ENCODE data around the gene TPP1.
A peak's percentile ranks its signal among the peaks of the same experiment; 100 is the strongest.

TPP1 gene

DNA sequence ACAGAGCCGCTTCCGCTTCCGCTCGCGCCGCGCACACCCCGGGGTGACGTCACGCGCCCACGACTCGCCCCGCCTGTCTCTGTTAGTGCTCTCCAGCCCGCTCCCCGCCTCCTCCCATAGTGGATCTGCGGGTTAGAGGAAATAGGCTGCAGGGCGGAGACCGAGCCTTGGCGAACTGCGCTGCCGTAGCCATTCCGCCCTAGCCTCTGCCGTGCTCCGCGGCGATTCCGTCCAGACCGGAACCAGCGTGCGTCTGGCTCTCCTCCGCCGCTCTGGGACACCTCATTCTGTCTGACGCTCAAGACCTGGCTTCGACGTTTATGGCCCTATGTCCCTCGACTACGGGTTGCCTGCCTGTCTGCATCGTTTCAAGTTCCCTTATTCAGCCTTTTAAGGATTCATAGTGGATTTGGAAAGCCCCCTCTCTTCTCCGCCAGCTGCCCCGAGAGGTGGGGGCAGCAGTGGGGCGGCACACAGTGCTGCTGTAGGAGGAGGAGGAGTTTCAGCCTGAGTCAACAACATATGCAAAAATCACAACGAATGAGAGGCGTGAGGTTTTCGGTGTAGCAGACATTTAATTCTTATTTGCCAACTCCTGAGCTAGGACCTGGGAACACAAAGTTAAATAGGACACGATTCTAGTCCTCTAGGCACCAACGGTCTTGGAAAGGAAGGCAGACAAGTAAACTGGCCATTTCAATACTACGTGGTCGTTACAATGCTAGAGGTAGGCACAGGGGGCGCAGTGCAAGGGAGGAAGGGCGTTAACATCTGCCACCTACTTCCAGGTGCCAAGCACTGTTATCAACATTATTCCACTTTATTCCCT lies 6.8 kb downstream of the TPP1 start, which contains the start of gene TAF10:
TAF10 (minus strand) TSS at position 4 of the 829 bp plus-strand sequence. CDS start 27 bp downstream, outside the sequence.
- peak; percentile 90 to 92 for DNase-seq (ENCODE audit: extremely low read depth in 1 of 2, low read depth in 1 of 2)

DNA sequence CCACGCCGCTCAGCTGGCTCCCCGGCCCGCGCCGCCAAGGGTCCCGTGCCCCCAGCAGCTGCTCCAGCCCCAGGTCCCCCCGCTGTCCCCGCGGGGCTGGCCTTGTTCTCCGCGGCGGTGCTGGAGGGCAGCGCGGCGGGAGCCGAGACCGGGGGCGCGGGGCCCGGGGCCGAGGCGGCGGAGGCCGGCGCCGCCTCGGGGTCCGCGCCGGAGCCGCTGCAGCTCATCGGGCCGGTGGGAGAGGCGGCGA lies 7.3 kb downstream of the TPP1 start:
- DNase-seq (ENCODE audit: extremely low read depth in 1 of 2, low read depth in 1 of 2) = no peak

DNA sequence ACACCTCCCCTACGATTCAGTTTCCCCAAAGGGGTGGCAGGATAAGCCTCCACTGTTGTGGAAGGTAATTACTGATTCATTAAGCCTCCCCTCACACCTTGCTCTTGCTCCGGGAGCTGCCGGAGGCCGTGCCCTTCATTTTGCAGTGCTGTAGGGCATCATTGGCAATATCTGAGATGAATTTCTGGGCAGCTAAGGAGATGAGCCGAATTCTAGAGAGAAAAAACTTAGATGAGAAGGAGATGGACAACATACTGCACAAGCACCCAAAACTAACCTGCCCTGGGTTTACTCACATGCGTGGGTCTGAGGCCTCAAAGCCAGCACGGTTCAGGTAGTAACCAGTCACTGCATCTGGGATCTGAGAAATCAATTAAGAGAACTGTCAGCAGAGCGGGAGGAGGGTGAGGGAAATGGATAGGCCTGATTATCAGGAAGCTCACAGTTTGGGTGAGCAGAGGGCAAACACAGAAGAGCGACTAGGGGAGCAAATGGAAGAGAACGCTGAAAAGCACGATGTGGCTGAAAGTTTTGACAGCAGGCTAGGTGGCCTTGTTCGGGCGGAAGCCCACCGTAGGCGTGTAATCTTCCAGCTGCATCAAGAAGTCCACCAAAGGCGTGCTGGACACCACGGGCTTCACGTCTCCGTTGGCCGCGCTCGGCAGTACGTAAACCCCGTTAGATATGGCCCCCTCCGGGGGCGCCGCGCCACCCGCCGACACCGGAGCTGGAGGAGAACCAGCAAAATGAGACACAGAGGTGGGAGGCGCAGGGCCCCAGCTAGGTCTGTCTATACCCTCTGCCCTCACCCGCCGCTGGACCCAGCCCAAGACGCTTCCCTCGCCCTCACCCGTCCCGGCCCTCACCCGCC lies 7.9 kb downstream of the TPP1 start:
- no peak for DNase-seq (ENCODE audit: extremely low read depth in 1 of 2, low read depth in 1 of 2)

DNA sequence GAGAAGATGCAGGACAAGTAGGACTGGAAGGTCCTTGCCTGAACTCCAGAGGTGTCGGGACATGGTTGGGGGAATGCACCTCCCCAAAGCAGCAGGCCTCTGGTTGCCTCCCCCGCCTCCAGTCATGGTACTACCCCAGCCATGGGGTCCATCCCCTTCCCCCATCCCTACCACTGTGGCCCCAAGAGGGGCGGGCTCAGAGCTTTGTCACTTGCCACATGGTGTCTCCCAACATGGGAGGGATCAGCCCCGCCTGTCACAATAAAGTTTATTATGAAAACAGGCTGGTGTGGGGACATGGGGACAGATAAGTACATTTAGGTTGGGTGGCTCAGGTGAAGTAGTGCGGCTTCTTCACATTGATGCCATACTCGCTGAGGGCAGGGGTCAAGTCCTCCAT lies 8.6 kb downstream of the TPP1 start:
- DNase-seq (ENCODE audit: extremely low read depth in 1 of 2, low read depth in 1 of 2) = no peak

DNA sequence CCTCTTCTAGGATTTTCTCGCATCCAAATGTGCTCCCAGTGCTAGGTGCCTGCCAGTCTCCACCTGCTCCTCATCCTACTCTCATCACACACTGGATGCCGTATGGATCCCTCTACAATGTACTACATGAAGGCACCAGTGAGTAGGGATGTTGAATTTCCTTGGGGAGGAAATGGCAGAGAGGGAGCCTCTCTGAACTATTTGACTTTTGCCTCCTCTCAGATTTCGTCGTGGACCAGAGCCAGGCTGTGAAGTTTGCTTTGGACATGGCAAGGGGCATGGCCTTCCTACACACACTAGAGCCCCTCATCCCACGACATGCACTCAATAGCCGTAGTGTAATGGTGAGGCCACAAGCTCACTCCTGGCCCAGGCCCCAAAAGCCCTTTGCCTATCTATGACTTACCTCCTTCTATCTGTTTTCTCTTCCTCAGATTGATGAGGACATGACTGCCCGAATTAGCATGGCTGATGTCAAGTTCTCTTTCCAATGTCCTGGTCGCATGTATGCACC lies 9.7 kb downstream of the TPP1 start:
- DNase-seq (ENCODE audit: extremely low read depth in 1 of 2, low read depth in 1 of 2) = no peak

DNA sequence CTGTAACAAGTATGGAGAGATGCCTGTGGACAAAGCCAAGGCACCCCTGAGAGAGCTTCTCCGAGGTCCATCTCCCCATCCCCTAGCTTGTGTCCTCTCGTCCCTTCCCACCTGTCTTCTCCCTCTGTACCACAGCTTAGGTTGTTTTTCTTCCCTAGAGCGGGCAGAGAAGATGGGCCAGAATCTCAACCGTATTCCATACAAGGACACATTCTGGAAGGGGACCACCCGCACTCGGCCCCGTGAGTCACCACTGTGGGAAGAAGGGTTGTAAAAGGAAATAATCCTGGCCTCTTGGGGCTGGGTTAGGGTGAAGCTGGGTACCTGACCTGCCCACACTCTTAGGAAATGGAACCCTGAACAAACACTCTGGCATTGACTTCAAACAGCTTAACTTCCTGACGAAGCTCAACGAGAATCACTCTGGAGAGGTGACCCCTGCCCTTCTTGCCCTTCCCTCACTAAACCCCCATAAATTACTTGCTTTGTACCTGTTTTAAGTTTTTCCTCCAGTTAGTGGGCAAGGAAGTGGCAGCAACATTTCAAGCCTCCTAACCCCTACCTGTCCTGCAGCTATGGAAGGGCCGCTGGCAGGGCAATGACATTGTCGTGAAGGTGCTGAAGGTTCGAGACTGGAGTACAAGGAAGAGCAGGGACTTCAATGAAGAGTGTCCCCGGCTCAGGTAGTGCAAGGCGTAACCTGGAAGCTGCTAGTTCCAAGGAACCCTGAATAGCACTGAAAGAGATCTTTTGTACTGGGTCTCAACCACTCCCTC lies 10.3 kb downstream of the TPP1 start:
- DNase-seq (ENCODE audit: extremely low read depth in 1 of 2, low read depth in 1 of 2) = no peak

DNA sequence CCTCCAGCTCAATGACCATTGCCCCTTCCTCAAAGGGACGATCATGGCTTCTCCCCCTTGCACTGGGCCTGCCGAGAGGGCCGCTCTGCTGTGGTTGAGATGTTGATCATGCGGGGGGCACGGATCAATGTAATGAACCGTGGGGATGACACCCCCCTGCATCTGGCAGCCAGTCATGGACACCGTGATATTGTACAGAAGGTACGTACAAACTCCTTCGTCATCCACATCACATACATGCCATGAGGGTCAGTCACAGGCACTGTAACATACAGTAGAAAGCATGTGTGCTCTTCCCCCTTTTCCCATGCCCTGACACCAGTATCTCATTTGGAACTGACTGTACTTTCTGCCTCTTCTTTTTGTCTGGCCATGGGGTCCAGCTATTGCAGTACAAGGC lies 11.2 kb downstream of the TPP1 start:
- no peak for DNase-seq (ENCODE audit: extremely low read depth in 1 of 2, low read depth in 1 of 2)

DNA sequence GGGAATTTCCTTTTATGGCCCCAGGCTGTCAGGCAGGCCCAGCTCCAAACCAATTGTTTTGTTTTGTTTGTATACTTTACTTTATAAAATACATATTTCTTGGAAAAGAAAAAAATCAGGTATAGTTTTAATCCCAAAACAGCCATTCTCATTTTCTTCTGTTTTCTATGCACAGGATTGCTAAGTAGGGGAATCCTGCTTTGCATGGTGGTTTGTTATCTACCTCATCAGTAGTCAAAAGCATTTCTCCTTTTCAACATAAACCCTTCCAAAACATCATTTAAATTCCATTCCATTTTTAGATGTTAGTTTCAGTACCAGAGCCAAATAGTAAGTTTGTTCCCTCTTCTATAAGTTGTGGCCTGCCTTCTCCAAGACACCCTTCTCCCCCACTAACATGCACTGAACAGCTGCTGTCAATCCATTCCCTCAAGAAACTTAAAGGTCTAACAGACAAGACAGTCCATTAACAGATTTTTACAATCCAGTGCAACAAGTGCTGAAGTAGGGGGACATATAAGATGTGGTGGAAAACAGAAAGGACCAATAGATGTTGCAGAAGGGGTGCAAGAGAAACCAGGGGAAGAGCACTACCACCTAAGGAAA lies 11.9 kb downstream of the TPP1 start:
- no peak for DNase-seq (ENCODE audit: extremely low read depth in 1 of 2, low read depth in 1 of 2)

DNA sequence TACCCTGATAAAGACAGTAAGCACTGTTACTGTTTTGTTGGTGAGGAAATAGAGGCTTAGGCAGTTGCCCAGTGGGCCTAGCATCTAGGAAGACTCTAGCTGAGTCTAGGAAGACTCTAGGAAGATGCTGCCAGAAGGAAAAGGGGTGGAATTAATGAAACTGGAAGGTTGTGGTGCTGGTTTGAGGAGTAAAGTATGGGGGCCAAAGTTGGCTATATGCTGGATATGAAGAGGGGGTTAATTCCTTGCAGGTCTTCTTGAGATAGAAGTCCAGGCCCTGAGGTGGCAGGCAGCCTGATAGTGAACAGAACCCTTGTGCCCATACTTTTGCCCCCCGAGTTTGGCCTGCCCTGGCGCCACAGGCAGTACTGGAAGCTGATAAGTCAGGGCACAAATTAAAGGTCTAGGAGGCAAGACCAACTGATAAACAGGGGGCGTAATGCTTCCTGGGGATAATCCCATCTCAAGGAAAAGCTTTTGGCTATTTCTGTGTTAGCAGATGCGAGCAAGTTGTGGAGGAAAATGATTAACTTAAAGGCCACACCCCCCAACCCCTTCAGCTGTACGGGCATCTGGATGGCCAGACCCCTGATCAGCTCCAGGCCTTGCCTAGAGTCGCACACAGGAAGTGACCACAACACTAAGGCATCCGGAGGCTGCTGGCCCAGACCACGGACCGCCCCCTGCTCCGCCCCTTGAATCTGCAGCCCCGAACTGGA lies 12.6 kb downstream of the TPP1 start:
- DNase-seq (ENCODE audit: extremely low read depth in 1 of 2, low read depth in 1 of 2) = peak; percentile 55 to 68

DNA sequence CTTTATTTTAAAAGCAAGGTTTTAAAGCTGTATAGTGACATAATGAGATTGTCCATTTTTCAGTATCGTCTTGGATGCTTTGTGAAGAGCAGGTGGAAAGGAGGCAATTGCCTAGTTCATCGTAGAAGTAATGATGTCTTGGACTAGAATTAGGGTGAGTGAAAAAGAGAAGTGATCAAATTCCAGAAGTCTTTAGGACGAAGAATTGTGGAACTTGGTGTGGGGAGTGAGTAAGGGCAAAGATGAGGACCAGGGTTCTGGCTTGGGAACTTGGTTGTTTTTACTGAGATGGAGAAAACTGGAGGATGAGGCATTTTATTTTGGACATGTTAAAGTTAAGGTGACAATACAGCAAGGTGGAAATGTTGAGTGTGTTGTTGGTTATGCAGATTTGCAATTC lies 14.4 kb downstream of the TPP1 start:
- DNase-seq (ENCODE audit: extremely low read depth in 1 of 2, low read depth in 1 of 2) = no peak

DNA sequence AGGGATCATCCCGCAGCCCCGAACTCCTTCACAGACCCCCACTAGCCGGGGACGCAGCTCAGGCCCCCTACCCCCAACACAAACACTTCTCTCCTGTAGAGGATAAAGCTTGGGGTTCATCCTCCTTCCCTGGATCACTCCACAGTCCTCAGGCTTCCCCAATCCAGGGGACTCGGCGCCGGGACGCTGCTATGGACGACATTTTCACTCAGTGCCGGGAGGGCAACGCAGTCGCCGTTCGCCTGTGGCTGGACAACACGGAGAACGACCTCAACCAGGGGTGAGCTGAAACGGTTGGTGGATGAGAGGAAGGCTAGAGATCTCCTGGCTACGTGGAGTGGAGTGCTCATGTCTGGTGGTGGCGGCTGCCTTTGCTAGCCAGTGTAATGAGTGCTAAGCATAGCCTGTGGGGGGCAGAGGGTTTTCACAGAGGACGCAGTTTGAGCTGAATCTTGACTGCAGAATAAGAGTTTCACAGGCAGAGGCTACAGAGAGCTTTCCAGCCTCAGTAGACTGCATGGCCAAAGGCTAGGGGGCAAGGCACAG lies 15.1 kb downstream of the TPP1 start:
- no peak for DNase-seq (ENCODE audit: extremely low read depth in 1 of 2, low read depth in 1 of 2)

DNA sequence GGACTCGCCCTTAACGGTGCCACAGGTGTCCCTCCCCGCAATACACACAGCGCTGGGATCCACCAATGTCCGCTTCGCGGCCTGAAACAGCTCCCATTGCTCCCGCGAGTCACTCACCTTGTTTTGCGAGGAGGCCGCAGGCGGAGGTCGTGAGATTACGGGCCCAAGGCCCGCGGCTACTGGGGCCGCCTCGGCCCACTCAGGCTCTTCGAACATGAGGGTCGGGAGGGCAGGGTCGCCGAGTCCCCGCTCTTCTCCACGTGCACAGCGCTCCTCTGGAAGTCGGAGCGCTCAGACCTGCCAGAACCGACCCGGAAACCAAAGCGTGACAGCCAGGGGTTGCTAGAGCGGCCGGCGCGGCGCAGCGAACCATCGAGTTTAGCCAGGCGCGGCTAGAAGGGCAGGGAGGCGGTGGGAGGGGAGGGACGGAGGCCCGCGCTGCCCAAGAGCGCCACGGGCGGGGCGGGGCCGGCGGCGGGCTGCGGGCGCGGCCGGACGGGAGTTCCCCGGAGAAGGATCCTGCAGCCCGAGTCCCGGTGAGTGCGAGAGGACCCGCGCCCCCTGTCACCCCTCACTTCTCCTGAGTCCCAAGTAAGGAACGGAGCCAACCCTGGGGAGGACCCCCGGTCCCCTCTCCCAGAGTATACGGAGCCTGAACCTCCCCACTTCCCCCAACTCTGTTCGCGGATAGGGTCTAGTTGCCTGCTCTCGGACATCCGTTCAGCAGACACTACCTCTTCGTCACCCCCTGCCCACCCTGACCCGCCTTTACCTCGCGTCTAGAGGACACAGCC lies 15.7 kb downstream of the TPP1 start, which contains the start of the genes ILK and RRP8:
ILK (plus strand) TSS at position 488 of the 794 bp plus-strand sequence. CDS start 498 bp downstream, outside the sequence.
RRP8 (minus strand) TSS at position 330 of the 794 bp plus-strand sequence; CDS start at position 216, 114 bp downstream.
- DNase-seq (ENCODE audit: extremely low read depth in 1 of 2, low read depth in 1 of 2) = peak; percentile 77 to 83

DNA sequence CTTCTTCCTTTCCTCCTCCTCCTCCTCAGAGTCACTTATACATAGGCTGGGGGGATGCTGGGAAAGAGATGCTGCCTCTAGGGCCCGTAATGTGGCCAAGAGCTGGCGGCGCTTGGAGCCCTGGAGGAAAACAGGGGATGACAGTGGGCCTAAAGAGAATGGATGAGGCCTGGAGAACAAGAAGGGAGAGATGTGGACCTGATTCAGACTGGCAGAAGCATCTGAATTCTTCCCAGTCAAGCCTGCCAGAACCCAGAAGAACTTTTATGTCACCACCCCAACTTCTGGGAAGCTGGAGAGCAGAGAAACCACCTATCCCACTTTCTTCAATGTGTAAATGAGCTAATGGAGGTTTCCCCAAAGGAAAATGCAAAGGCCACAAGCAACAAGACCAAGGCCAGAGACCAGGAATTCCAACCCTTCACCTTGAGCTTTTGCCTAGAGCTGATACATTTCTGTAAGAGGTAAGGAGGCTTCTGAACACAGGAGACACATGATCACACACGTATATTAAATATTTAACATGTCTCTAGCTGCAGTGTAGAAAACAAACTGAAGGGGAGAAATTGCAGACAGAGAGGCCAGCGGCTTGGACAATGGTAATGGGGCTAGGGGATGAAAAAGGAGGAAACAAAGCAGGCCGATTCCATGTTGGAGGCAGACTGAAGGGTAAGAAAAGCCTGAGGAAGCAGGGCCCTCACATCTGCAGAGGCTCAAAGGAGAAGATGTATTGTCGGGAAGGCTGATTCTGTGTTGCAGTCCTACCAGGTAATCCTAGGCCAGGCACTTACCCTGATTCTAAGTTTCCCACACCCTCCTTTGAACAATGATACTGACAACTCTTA lies 16.9 kb downstream of the TPP1 start:
- no peak for DNase-seq (ENCODE audit: extremely low read depth in 1 of 2, low read depth in 1 of 2)

DNA sequence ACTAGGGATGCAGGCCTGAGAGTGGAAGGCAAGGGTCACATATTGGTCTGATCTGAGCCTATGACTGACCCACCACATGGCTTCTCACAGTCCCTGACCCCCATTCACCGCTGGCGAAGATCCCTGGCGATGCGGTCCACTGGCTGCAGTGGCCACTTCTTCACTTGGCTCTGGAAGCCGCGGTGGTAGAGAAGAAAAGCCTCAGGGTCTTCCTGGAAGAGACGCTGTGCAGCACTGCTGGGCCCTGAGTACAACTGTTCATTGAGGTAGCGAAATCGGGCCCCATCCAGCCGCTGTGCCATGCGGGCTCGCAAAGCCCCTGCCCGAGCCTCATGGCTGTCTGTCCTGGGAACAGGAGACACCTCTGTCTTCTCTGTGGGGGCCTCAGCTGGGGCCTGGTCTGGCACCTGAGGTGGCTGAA lies 18.2 kb downstream of the TPP1 start:
- no peak for DNase-seq (ENCODE audit: extremely low read depth in 1 of 2, low read depth in 1 of 2)

DNA sequence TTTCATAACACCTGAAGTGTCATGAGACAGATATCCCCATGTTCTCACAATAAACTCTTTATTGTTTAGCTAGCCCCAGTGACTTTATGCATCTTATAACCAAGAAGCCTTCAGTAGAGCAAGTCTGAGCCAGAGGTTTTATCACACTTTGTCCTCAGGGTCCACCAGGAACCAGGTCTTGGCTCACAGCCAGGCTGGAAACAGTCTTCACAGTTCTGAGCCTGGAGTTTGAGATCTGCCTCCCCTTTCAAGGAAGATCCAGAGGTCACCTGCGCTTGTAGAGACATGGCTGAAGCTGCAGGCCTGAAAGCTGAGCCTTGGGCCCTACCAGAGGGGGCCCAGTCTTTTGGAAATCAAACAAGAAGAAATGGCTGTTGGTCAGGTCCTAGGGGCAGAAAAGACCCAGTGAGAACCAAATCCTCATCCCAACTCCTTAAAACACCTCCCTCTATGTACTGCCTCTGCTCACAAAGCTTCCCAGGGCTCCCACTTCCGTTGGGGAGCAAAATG lies 19.3 kb downstream of the TPP1 start:
- DNase-seq (ENCODE audit: extremely low read depth in 1 of 2, low read depth in 1 of 2) = no peak

DNA sequence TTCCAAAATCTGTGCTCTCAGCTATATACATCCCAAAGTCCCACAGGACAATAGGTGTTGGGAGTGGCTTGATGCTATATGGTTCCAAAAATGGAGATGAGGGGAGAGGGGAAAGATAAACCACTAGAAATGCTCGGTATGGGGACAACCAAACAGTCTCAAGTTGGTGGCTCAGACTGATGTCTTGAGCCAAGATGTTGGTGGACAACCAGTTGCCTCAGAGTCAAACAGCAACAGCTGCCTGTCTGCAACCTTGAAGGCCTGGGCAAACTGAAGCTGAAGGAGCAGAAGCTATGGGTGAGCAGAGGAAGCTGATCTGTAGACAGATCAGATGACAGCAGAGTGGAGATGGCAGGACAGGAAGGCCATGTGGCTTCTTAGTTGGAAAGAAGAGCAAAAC lies 19.8 kb downstream of the TPP1 start:
- no peak for DNase-seq (ENCODE audit: extremely low read depth in 1 of 2, low read depth in 1 of 2)

DNA sequence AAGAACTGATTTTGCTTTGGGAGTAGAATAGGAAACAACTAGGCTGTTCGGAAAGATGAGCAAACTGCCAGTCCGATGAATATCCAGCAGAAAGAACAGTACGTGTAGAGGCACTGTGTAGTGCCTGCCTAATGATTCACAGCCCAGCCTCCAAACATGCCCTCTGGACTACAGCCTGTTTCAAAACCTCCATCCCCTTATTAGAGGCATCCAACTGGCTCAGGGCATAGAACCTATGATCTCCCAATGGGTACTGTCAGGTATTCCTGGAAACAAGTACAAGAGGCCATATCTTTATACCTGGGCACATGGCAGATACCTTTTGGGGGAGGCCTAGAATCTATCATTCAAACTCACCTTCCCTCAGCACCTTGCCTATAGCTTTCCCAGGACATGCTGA lies 20.7 kb downstream of the TPP1 start:
- DNase-seq (ENCODE audit: extremely low read depth in 1 of 2, low read depth in 1 of 2) = no peak
